ENCODE data around the gene GGCT. TPM values are rescaled to one million over a fixed set of nuclear protein-coding genes. Genes with fewer than 3 reads are reported as not detected.

The GGCT gene, protein sequence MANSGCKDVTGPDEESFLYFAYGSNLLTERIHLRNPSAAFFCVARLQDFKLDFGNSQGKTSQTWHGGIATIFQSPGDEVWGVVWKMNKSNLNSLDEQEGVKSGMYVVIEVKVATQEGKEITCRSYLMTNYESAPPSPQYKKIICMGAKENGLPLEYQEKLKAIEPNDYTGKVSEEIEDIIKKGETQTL
- total RNA-seq: 10 to 100 TPM; 29.9 to 50.2 (median 32.8) TPM
- long read RNA-seq, donor 1, transcript GGCT-202 (4 exons, 1,173 nt): major isoform, 17 of 26 reads
- long read RNA-seq, donor 1, transcript GGCT-207 (3 exons, 1,012 nt): minor isoform, 7 of 26 reads
- long read RNA-seq, donor 1, partial matches to known transcripts: 1 of 26 reads
- long read RNA-seq, donor 1, other reads (novel, unspliced or antisense): 1 of 26 reads
- long read RNA-seq, donor 2, transcript GGCT-207 (3 exons, 1,012 nt): minor isoform, 7 of 44 reads
- long read RNA-seq, donor 2, transcript GGCT-202 (4 exons, 1,173 nt): major isoform, 31 of 44 reads
- long read RNA-seq, donor 2, partial matches to known transcripts: 4 of 44 reads
- long read RNA-seq, donor 2, other reads (novel, unspliced or antisense): 1 of 44 reads

- no peaks in the 10 kb centered on the region for H3K36me3 ChIP-seq (ENCODE audit: low read depth)
- intact Hi-C loops (cut with DNase I, micrococcal nuclease): no loop called here
- ATAC-seq: peak; percentile 98
- TF ChIP-seq CTCF (IDR thresholded peaks at IDR 0.05): no peak
- H3K9me3 ChIP-seq: no peaks in the 10 kb centered on the region
- H3K4me3 ChIP-seq: peak within 1 kb of the TSS; percentile 83
- peaks cover 16% of the 10 kb centered on the region for H3K4me1 ChIP-seq (ENCODE audit: low read depth)
- peak; percentile 98 to 99 (median 99) for DNase-seq
Measured at GRCh38 chr7:30504301-30505173, at the start of gene GGCT. Gene GGCT (minus strand): TSS chr7:30504829. CDS start chr7:30504709, 120 bp downstream.

GRCh38 chr7:30553546-30553945 lies 48.9 kb upstream of the GGCT start:
- intact Hi-C loops (cut with DNase I, micrococcal nuclease): no loop called here
- ATAC-seq: no peak
- Histone ChIP-seq H3K36me3 (ENCODE audit: low read depth) (no peaks in the 10 kb centered on the region), H3K4me1 (ENCODE audit: low read depth) (no peaks in the 10 kb centered on the region), H3K9me3 (no peaks in the 10 kb centered on the region), H3K4me3 (no peak overlapping the region)
- TF ChIP-seq CTCF (IDR thresholded peaks at IDR 0.05): no peak
- DNase-seq: no peak

DNA sequence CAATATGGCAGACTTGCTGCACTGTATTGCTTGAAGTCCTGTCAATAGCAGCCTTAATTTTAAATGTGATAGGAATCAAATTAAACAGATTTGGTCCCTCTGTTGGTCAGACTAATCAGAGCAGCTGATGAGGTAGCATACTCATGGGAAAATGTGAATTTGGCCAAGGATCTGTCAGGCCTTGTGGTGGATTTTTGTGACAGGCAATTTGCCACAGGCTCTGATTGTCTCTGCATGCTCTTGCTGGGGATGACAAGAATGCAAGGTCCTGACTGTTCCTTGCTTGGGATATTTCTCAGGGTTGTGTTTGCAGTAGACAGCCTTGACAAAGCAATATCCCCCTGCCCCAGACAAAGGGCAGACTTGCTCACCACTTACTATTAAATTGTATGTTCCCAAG lies 48.5 kb upstream of the GGCT start:
- Histone ChIP-seq H3K9me3 (no peaks in the 10 kb centered on the region), H3K36me3 (ENCODE audit: low read depth) (no peaks in the 10 kb centered on the region), H3K4me1 (ENCODE audit: low read depth) (no peaks in the 10 kb centered on the region), H3K4me3 (no peak overlapping the region)
- no peak for TF ChIP-seq CTCF (IDR thresholded peaks at IDR 0.05)
- ATAC-seq: no peak
- DNase-seq: no peak
- intact Hi-C loops (cut with DNase I, micrococcal nuclease): no loop called here

- no peak for ATAC-seq
- intact Hi-C loops (cut with DNase I, micrococcal nuclease): no loop called here
- Histone ChIP-seq H3K36me3 (ENCODE audit: low read depth) (no peaks in the 10 kb centered on the region), H3K4me1 (ENCODE audit: low read depth) (no peaks in the 10 kb centered on the region), H3K9me3 (no peaks in the 10 kb centered on the region), H3K4me3 (no peak overlapping the region)
- no peak for TF ChIP-seq CTCF (IDR thresholded peaks at IDR 0.05)
- DNase-seq: no peak
Measured at GRCh38 chr7:30552330-30552729, 47.7 kb upstream of the GGCT start.

- TF ChIP-seq CTCF (IDR thresholded peaks at IDR 0.05): no peak
- ATAC-seq: no peak
- no peaks in the 10 kb centered on the region for H3K9me3 ChIP-seq
- DNase-seq: no peak
- no peaks in the 10 kb centered on the region for H3K4me1 ChIP-seq (ENCODE audit: low read depth)
- no peaks in the 10 kb centered on the region for H3K36me3 ChIP-seq (ENCODE audit: low read depth)
- intact Hi-C loops (cut with DNase I, micrococcal nuclease): no loop called here
- H3K4me3 ChIP-seq: no peak overlapping the region
Measured at GRCh38 chr7:30549931-30550493, 45.4 kb upstream of the GGCT start.

Measured in mucosa of descending colon (tissue), 3 donors.